ENCODE measurements around the gene PREB.

GRCh38 chr2:27128668-27129571 is 5.5 kb downstream of the PREB start:
- no peak for TF ChIP-seq CTCF (IDR thresholded peaks at IDR 0.05)
- no peak for TF ChIP-seq POLR2AphosphoS5 (IDR thresholded peaks at IDR 0.05)
